HFFc6 (cell line): Measurements from ENCODE around the gene FAM118B. TPM values are rescaled to one million over a fixed set of nuclear protein-coding genes. Genes with fewer than 3 reads are reported as not detected.

ENCODE experiments used
- DNase-seq: peaks from one replicate; pipeline ENCODE4 v3.0.0-alpha.2; 2018
- H3K27ac Mint-ChIP-seq: 2 replicates; pipeline ENCODE4 v1.8.0; 2020; ENCODE audit warnings: mild to moderate bottlenecking, mixed read lengths
- H3K27me3 Mint-ChIP-seq: 2 replicates; pipeline ENCODE4 v1.8.0; 2021; ENCODE audit warnings: mild to moderate bottlenecking, moderate library complexity, mixed read lengths; ENCODE audit not compliant: insufficient read depth
- H3K36me3 Mint-ChIP-seq: 2 replicates; pipeline ENCODE4 v1.8.0; 2021; ENCODE audit warnings: low read depth, mixed read lengths
- H3K4me1 Mint-ChIP-seq: 2 replicates; pipeline ENCODE4 v1.8.0; 2020; ENCODE audit warnings: low read depth, mixed read lengths
- H3K4me3 Mint-ChIP-seq: 2 replicates; pipeline ENCODE4 v1.8.0; 2020; ENCODE audit warnings: mild to moderate bottlenecking, moderate library complexity, mixed read lengths
- H3K9me3 Mint-ChIP-seq: 2 replicates; pipeline ENCODE4 v1.8.0; 2020; ENCODE audit warnings: mild to moderate bottlenecking, mixed read lengths
- total RNA-seq, 6 experiments: library from RNA; stranded (reverse); fragmentation: NEBNext Ultra II Directional; extraction: Animal tissue kit (Norgen Biotek cat#: 25700); gene quantifications; 2 replicates in 1 of 6; 3 replicates in 5 of 6; pipeline ENCODE4 v1.2.3, GENCODE V29; 2021
- TF ChIP-seq, protein P1 (sequence below): fragments of 200-600 bp; sonication (generic); IDR thresholded peaks from 2 replicates; pipeline ENCODE4 v1.5.0; 2021; ENCODE audit warnings: antibody characterized with exemption, mild to moderate bottlenecking

FAM118B gene
- total RNA-seq, 6 experiments from 2014 or later, result 16.4 to 19.6 (median 17.8) TPM

DNA sequence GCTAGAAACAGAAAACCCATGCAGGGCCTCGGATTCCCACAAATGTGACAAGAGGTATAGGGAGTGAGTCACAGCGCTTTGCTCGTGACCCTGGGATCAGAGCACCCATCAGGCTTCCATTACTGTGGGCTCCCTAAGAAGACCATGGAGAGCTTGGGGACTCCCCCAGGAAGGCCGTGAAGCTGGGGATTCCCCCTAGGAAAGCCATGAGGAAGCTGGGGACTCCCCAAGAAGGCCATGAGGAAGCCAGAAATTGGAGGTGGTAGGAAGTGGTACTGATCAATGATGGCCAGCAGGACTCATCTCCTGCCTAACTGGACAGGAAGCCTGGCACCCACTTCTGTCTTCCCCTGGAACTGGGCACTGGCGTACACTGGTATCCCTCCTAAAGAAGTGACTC lies 82.1 kb downstream of the FAM118B start:
- TF ChIP-seq, protein P1, sequence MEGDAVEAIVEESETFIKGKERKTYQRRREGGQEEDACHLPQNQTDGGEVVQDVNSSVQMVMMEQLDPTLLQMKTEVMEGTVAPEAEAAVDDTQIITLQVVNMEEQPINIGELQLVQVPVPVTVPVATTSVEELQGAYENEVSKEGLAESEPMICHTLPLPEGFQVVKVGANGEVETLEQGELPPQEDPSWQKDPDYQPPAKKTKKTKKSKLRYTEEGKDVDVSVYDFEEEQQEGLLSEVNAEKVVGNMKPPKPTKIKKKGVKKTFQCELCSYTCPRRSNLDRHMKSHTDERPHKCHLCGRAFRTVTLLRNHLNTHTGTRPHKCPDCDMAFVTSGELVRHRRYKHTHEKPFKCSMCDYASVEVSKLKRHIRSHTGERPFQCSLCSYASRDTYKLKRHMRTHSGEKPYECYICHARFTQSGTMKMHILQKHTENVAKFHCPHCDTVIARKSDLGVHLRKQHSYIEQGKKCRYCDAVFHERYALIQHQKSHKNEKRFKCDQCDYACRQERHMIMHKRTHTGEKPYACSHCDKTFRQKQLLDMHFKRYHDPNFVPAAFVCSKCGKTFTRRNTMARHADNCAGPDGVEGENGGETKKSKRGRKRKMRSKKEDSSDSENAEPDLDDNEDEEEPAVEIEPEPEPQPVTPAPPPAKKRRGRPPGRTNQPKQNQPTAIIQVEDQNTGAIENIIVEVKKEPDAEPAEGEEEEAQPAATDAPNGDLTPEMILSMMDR, result no peak
- H3K36me3 Mint-ChIP-seq, result peaks cover 4% of the 10 kb centered on the region; the same call in 1 of the 2 replicates
- H3K4me3 Mint-ChIP-seq, result no peak overlapping the region
- no peak for DNase-seq
- H3K27me3 Mint-ChIP-seq, result no peaks in the 10 kb centered on the region
- H3K9me3 Mint-ChIP-seq, result no peaks in the 10 kb centered on the region
- no peaks in the 10 kb centered on the region for H3K4me1 Mint-ChIP-seq
- H3K27ac Mint-ChIP-seq, result no peak overlapping the region

DNA sequence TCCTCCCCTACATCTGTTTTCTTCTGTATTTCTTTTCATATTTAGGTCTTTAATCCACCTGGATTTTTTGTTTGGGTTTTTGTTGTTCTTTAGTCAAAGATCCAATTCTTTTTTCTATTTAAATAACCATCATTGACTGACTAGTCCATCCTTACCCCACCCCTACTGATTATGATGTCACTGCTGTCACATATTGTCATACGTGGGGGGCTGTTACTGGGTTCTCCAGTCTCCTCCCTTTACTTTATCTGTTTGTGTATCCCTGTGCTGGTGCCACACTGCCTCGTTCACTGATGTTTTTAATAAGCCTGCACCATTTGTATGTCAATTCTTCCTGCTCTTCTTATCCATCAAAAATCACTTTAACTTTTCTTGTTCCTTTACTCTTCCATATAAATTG lies 85.4 kb downstream of the FAM118B start:
- DNase-seq, result no peak
- no peak overlapping the region for H3K4me3 Mint-ChIP-seq
- H3K9me3 Mint-ChIP-seq, result no peaks in the 10 kb centered on the region
- H3K27ac Mint-ChIP-seq, result no peak overlapping the region
- TF ChIP-seq, protein P1, result no peak
- H3K36me3 Mint-ChIP-seq, result peaks cover 8% of the 10 kb centered on the region; the same call in 1 of the 2 replicates
- H3K27me3 Mint-ChIP-seq, result no peaks in the 10 kb centered on the region
- H3K4me1 Mint-ChIP-seq, result no peaks in the 10 kb centered on the region

DNA sequence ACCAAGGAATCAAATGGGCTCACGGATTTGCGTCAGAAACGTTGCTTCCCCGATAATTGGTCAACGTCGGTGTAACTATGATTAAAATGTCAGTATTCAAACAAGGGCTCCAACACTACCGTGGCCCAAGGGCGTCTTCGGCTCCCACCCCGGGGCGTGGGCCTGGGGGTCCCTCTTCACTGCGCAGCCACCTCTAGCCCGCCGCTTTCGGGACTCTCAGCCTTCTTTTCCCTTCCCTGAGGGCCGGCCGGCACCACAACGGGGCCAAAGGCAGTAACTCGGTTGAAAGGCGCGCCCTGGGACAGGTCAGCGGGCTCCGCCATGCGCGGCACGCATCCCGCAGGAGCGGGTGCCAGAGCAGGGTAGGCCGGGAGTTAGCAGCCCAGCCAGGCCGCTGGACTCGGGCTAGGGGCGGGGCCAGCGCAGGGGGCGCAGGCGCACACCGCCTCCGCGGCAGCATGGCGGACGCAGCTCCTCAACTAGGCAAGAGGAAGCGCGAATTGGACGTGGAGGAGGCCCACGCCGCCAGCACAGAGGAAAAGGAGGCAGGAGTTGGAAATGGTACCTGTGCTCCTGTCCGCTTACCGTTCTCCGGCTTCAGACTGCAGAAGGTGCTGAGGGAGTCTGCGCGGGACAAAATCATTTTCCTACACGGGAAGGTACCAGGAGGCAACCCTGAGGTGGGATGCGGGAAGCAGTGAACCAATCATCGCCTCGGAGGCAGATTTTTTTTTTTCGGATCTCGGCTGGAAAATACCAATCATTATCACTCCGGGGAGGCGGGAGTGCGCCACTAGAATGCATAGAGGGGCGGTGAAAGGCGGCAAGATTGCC lies 92.3 kb downstream of the FAM118B start, which contains the start of gene DCPS:
Gene DCPS (plus strand): TSS at position 438 of the 834 bp plus-strand sequence. CDS start 21 bp downstream, at position 459.
- H3K36me3 Mint-ChIP-seq, result peaks cover 20% of the 10 kb centered on the region
- H3K27ac Mint-ChIP-seq, result peak within 1 kb of the TSS; percentile 89
- peak; percentile 81 for DNase-seq
- H3K9me3 Mint-ChIP-seq, result no peaks in the 10 kb centered on the region
- H3K4me1 Mint-ChIP-seq, result peaks cover 31% of the 10 kb centered on the region
- H3K4me3 Mint-ChIP-seq, result peak within 1 kb of the TSS; percentile 96
- TF ChIP-seq, protein P1, result peak; percentile 18; the same call in 1 of the 2 replicates
- H3K27me3 Mint-ChIP-seq, result peaks cover 2% of the 10 kb centered on the region; the same call in 1 of the 2 replicates

DNA sequence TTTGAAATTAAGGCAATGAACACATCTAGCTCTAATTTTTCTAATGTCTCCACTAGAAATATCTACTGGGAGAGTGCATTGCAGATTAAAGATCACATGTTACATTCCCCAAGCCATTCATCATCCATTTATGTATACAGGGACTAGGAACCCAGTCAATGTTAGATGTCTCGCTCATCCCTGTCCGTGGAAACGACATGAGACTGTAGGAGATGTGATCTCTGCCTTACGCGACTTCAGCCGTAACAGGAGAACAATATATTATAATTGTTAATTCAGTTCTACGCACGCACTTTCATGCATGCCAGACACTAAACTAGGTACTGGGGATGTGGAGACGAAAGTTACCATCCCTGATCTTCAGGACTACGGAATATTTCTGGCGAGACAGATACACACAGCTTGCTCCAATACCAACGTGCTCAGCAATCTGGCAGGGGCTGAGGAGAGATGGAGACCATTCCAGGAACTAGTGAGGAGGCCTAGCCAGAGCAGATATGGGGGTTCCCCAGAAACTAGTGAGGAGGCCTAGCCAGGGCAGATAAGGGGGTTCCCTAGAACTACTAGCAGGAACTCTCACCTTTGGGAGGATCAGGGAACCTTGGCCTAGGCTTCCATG lies 93.0 kb downstream of the FAM118B start:
- Mint-ChIP-seq H3K27me3 (peaks cover 2% of the 10 kb centered on the region; the same call in 1 of the 2 replicates), H3K27ac (peak overlapping the region; percentile 89), H3K4me1 (peaks cover 31% of the 10 kb centered on the region), H3K36me3 (peaks cover 15% of the 10 kb centered on the region), H3K9me3 (no peaks in the 10 kb centered on the region), H3K4me3 (peak overlapping the region; percentile 96)
- peak; percentile 38 for DNase-seq
- TF ChIP-seq, protein P1, result no peak

DNA sequence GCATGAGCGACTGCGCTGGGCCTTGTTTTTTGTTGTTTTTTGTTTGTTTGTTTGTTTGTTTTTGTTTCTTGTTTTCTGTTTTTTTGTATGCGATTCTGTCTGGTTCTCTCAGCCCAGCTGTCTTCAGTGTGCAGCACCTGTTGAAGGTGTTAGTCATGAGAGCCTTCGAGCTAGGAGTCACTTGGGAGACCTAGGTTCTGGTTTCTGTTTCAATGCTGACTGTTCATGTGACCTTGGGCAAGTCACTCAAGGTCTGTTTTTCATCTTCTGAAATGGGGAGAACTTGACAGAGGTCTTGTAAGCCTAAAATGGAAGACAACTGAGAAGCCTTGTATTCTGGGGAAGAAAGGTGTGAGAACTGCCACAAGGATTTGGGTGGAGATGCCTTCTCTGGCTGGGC lies 94.1 kb downstream of the FAM118B start:
- H3K27me3 Mint-ChIP-seq, result peaks cover 2% of the 10 kb centered on the region; the same call in 1 of the 2 replicates
- H3K4me1 Mint-ChIP-seq, result peaks cover 40% of the 10 kb centered on the region
- peak overlapping the region; percentile 33; the same call in 1 of the 2 replicates for H3K27ac Mint-ChIP-seq
- TF ChIP-seq, protein P1, result no peak
- no peak for DNase-seq
- peaks cover 15% of the 10 kb centered on the region for H3K36me3 Mint-ChIP-seq
- H3K4me3 Mint-ChIP-seq, result peak overlapping the region; percentile 45; the same call in 1 of the 2 replicates
- no peaks in the 10 kb centered on the region for H3K9me3 Mint-ChIP-seq
